H7 (cell line): ENCODE measurements around the gene SSBP2. TPM values are rescaled to one million over a fixed set of nuclear protein-coding genes. Genes with fewer than 3 reads are reported as not detected.

Experiments
- DNase-seq: peaks from one replicate; pipeline ENCODE4 v3.0.0; 2012
- H3K27me3 ChIP-seq: 2 replicates; pipeline ENCODE4 v1.6.0; 2011; ENCODE audit warnings: mild to moderate bottlenecking, low read length; ENCODE audit not compliant: control insufficient read depth, insufficient read depth
- H3K36me3 ChIP-seq: replicated peaks from 2 replicates; pipeline ENCODE4 v1.5.1; 2011; ENCODE audit warnings: low read length; ENCODE audit not compliant: control insufficient read depth, insufficient read depth
- H3K4me3 ChIP-seq: 2 replicates; pipeline ENCODE4 v1.5.1; 2011; ENCODE audit warnings: low read depth, mild to moderate bottlenecking, control low read depth, low read length, moderate library complexity; ENCODE audit not compliant: insufficient read depth
- total RNA-seq: library from RNA; depleted of rRNA; stranded (reverse); fragments of >200 nt; shearing (Covaris generic); gene quantifications from 2 replicates; pipeline ENCODE4 v1.2.3, GENCODE V29; 2014

The SSBP2 gene
- total RNA-seq, 1 experiment from 2014 or later: 26.1 TPM

DNA sequence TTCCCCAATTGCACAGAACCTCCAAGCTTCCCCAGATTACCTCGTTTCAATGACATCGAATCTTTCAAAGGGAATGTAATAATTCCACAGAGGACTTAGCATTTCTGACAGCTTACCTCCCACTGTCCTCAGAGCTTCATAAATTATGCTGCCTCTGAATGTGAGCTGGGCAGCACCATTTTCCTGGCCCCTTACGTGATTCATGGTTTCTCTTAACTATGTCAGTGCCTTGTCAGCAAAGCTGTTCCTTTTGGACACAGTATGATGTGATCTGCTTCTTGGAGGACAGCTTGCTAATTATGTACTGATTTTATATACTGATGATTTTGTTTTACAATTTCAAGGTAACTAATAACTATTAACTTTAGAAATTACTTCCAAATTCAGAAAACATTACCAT, 27.7 kb upstream of the SSBP2 start:
- H3K4me3 ChIP-seq: no peak overlapping the region
- DNase-seq: no peak

DNA sequence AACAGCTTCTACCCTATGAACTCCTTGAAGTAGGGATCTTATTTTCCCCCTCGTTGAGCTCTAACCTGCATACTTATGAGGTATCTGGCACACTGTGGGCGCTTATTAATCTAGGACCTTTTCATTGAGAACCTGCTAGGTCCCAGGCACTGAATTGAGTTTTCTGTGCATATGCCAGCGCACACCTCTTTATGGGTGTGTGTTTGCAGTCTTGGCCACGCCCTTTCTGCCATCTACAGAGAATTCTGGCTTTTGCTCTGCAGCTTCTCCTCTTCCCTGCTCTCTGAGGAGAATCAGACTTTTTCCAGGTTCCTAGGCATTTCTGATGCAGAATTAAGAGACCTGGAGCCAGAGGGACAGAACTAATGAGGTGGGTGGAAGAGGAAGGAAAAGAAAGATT, 25.4 kb upstream of the SSBP2 start:
- no peaks in the 10 kb centered on the region for H3K27me3 ChIP-seq
- no peaks in the 10 kb centered on the region for H3K36me3 ChIP-seq
- no peak overlapping the region for H3K4me3 ChIP-seq
- DNase-seq: no peak

More for the DNA sequence above, 27.7 kb upstream of the SSBP2 start:
- Histone ChIP-seq H3K36me3 (no peaks in the 10 kb centered on the region), H3K27me3 (no peaks in the 10 kb centered on the region)

DNA sequence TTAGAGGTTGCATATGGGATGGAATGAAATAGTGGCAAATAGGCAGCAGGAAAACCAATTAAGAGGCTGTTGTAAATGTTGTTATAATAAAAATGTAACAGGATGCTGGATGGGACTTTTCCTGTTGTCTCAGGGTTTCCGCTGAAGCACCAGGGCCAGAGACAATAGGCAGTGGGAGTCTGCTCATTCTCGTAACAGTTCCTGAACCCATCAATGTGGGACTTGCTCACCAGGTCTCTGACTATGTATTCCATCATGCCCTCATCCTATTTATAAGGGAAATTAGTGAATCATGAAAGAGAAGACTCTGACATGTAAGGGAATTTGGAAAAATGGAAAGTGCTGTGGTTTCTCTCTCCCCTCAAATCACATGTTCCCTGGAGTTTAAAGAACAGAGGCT, 23.5 kb upstream of the SSBP2 start:
- H3K4me3 ChIP-seq: no peak overlapping the region
- no peak for DNase-seq
- no peaks in the 10 kb centered on the region for H3K27me3 ChIP-seq
- H3K36me3 ChIP-seq: no peaks in the 10 kb centered on the region

DNA sequence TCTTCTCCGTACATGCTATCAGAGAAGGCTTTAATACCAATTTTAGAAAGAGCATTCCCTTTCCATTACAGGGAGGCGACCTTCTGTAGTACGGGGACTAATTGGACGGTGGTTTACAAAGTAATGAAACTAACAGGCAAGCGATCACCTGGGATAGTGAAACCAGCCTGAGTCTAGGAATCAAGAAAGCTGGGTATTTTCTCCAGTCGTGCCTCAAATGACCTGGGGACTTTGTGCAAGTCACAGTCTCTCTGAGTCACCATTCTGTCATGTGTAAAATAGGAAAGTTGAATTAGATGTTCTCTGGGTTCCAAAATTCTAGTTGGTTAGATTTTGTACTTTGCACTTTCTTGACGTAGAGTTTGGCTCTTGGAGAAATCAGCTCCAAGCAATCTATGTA, 22.7 kb upstream of the SSBP2 start:
- Histone ChIP-seq H3K27me3 (no peaks in the 10 kb centered on the region), H3K4me3 (no peak overlapping the region), H3K36me3 (no peaks in the 10 kb centered on the region)
- DNase-seq: no peak

DNA sequence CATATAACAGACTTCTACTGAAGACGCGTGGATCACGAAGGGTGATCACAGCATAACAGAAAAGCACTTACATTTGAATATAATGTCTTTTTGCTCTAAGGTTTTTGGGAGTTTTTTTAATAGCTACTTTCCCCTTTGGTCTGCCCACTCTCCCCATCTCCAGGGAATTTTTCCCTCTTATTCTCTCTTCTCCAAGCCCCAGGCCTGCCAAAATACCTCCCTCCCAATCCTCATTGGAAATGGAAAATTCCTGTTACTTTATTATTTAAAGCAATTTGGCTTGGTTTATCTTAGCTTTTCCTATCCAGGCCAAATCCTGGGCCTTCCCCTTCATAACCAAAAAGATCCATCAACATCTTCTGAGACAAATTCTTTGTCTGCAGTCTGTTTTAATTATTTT, 22.3 kb upstream of the SSBP2 start:
- H3K36me3 ChIP-seq: no peaks in the 10 kb centered on the region
- no peak overlapping the region for H3K4me3 ChIP-seq
- no peaks in the 10 kb centered on the region for H3K27me3 ChIP-seq
- DNase-seq: no peak

DNA sequence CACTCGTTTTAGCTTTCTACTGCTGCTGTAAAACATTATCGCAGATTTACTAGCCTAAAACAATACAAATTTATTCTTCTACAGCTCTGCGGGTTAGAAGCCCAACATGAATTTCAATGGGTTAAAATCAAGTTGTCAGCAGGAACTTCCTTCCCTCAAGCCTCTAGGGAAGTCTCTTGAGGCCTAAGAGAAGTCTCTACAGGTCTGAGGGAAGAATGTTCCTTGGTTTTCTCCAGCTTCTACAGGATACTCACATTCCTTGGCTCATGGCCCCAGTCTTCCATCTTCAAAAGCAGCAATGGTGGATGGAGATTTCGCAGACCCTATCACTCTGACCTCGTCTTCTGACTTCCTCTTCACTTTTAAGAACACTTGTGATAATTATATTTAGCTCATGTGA, 21.6 kb upstream of the SSBP2 start:
- Histone ChIP-seq H3K36me3 (no peaks in the 10 kb centered on the region), H3K4me3 (no peak overlapping the region), H3K27me3 (no peaks in the 10 kb centered on the region)
- DNase-seq: no peak

DNA sequence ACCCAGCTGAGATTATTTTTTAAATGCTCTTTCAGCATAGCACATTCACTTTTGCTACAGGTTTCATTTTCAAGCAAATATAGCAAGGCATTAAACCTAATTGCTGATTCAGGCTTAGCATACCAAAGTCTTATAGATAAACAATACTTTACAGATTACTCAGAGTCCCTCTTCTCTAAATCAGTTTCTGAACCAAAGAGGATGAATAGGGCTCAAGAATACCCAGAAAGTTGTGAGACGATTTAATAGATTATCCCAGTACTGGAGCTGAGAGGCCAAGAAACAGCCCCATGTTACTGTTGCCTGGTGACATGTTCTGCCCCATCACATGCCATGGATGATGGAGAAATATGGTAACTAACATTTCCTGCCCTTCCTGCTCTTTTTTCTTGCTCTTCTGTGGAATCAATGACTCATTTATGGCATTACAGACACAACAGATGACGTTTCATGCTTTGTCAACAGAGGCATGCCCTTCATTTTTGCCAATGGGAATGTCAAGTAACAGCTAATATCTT, 18.1 kb upstream of the SSBP2 start:
- Histone ChIP-seq H3K4me3 (no peak overlapping the region), H3K36me3 (no peaks in the 10 kb centered on the region), H3K27me3 (no peaks in the 10 kb centered on the region)
- DNase-seq: no peak

DNA sequence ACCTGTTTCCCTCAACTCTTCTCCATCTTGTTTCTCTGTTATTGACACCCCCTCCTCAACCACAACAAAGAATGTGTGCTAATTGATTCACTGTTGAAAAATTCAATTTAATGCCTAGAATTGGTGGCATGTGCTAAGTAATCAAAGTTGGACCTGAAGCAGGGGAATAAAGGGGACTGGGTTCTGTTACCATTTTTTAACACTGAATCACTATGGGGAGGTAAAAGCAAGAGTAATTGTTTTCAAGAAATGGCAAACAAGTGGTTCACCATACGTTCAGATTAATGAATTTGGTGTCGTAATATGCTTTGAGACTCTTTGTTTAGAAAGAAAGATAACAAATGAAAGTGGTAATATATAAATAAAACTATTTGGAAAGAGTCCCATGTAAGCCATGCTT, 17.0 kb upstream of the SSBP2 start:
- no peak overlapping the region for H3K4me3 ChIP-seq
- DNase-seq: no peak
- H3K36me3 ChIP-seq: no peaks in the 10 kb centered on the region
- H3K27me3 ChIP-seq: no peaks in the 10 kb centered on the region

DNA sequence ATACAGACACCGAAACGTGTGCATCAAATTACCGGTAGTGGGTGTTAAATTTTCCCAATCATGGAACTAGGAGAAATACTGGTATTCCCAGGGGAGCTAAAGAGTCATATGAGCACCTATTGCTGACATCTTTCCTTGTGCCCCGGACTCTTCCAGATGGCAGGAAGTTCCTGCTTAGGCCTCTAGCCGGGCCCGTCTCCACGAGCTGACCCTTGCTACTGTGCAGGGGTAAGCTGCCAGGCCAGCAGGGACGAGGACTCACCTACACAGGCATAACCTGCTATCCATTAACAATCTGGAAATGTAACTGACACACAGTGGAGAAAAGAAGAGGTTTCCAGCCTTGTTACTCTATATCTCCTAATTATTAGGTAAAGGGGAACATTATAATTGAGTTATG, 16.2 kb upstream of the SSBP2 start:
- DNase-seq: no peak
- Histone ChIP-seq H3K27me3 (no peaks in the 10 kb centered on the region), H3K4me3 (no peak overlapping the region), H3K36me3 (no peaks in the 10 kb centered on the region)

DNA sequence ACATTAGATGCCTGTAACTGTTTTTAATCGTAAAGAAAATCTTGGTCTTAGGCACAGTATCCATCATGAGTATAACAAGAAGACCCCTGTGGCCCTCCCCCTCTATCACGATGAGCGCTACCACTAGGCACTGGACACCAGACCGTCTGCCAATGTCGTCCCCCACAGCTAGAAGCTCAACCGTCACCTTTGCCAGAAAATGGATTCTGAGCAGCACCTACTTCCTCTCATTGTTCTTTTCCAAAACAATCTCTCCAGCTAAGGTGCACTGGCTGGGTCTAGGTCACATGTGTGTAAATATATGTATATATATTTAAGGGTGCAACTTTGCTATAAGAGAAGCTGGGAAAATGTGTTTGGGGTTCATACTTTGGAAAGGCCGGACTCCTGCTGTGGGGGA, 15.7 kb upstream of the SSBP2 start:
- Histone ChIP-seq H3K36me3 (no peaks in the 10 kb centered on the region), H3K4me3 (no peak overlapping the region), H3K27me3 (no peaks in the 10 kb centered on the region)
- no peak for DNase-seq

DNA sequence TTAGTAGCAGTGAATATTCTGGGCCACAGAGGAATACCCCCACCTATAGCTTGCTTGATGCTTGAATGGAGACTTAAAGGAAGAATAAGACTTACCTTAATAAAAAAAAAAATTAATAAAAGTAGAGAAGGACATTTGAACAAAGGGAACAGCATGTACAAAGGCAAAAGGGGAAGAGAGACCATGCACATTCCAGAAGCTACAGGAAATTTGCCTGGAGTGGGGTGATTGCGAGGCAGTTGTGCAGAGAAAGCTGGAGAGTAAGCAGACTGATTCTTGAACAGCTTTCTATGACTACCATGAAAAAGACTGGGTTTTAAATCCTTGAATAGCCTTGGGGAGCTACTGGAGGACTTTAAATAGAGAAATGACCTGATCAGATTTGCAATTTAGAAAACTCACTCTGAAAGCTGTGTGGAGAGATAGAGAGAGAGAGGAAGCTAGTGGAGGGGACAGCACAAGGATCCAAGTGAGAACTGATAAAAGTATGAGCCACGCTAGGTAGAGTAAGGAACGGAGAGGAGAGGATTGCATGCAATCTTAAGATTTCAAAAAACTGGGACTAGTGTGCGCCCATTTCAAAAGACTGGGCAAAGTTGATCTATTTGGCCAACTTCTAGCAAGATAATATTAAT, 12.5 kb upstream of the SSBP2 start:
- no peaks in the 10 kb centered on the region for H3K27me3 ChIP-seq
- no peaks in the 10 kb centered on the region for H3K36me3 ChIP-seq
- no peak overlapping the region for H3K4me3 ChIP-seq
- no peak for DNase-seq

DNA sequence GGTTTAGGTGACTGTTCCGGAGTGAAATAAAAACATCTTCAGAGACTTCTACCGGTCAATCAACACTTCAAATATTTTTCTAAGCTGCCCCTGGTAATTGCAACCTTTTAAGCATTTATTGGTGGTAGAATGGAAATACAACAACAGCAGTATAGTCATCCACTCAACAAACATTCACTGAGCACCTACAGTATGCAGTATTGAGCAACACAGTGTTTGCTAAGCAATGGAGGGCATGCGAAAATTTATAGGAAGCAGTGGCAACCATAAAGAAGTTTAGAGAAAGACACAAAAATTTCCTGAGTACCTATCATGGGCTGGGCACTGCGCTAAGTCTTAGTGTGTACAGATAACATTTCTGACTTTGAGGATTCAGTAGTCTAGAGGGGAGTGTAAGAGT, 12.0 kb upstream of the SSBP2 start:
- no peak for DNase-seq
- Histone ChIP-seq H3K36me3 (no peaks in the 10 kb centered on the region), H3K4me3 (no peak overlapping the region), H3K27me3 (no peaks in the 10 kb centered on the region)

DNA sequence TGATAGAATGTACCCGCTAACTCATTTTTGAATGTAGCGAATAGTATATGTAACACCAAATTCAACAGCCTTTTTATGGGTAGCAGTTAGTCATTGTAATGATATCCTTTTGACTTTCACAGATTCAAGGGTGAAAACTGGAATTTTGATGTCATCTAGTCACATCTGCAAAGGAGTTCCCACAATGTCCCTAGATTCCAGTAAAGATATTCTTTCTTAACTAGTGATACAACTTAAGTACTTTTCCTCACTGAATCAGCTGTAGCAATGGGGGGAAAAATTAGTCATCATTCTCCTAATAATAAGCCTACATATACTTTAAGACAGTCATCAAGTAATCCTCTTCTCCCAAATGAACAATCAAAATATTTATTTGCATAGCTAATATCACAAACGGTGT, 11.5 kb upstream of the SSBP2 start:
- H3K4me3 ChIP-seq: no peak overlapping the region
- no peaks in the 10 kb centered on the region for H3K36me3 ChIP-seq
- no peak for DNase-seq
- H3K27me3 ChIP-seq: no peaks in the 10 kb centered on the region

DNA sequence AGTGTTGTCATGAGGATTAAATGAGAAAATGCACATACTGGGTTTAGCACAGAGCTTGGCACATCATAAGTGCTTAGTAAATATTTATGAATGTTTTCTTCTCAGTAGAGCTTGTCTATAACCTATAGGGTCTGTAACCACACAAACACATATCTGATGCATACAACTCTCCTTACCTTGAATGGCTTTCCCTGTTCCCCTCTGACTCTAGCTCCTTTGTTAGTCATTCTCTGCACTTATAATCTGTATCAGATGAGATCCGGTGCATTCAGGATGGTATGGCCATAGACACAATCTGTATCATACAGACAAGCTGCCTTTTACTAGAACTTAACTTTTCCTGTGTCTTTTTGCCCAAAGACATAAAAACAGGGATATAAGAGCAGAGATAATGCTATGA, 11.1 kb upstream of the SSBP2 start:
- Histone ChIP-seq H3K36me3 (no peaks in the 10 kb centered on the region), H3K27me3 (no peaks in the 10 kb centered on the region), H3K4me3 (no peak overlapping the region)
- no peak for DNase-seq

DNA sequence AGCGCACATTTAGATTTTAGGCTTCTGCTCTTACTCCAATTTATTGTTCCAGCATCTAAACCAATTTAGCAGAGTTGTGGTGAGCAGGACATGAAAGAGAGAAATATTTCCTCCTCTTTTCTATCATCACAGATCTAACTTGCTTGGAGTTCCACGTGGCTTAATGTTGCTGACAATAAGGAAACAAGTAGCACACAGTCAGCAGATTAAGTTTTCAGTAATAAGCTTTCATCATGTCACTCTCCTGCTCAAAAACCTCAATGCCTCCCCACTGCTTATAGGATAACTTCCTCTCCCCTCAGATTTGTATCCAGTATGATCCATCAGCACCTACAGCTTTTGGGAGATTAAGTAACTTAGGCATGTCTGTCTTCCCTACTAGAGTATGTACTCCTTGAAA, 10.4 kb upstream of the SSBP2 start:
- Histone ChIP-seq H3K4me3 (no peak overlapping the region), H3K27me3 (no peaks in the 10 kb centered on the region), H3K36me3 (no peaks in the 10 kb centered on the region)
- no peak for DNase-seq

DNA sequence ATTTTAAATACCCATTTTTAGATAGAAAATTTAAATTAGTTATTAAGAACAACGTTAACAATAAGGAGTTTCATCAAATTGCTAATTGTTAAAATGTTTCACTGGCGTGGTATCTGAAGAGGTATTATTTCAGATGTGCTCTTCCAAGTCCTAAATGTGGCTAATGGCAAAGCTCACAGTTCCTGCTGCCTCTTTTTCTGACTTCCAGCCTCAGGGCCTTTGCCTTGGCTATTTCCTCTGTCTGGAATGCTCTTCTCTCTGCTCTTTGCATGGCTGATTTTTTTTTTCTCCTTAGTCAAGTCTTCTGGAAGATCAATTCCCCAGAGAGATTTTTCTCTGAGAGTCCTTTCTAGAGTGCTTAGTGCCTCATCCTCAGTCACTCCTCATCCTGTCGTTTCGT, 9.6 kb upstream of the SSBP2 start:
- no peaks in the 10 kb centered on the region for H3K27me3 ChIP-seq
- H3K4me3 ChIP-seq: no peak overlapping the region
- DNase-seq: no peak
- H3K36me3 ChIP-seq: no peaks in the 10 kb centered on the region
